C4-2B (cell line): ENCODE data around the gene CCDC77.
"Not testable (repeated sequence)": the region's sequence is repeated elsewhere in the genome, so short reads cannot be mapped to it uniquely, and the experiment has no call there.

Source experiments
- H3K27ac ChIP-seq: fragments of 450-650 bp; 2 replicates; pipeline ENCODE4 v1.5.1; 2017
- ZFX ChIP-seq: fragments of 450-650 bp; IDR thresholded peaks from 2 replicates; pipeline ENCODE4 v1.6.1; 2017
- TF ChIP-seq, protein P1 (sequence below): fragments of 450-650 bp; conservative IDR thresholded peaks from 2 replicates; pipeline ENCODE4 v1.5.1; 2017; ENCODE audit warnings: mild to moderate bottlenecking

CCDC77 gene

DNA sequence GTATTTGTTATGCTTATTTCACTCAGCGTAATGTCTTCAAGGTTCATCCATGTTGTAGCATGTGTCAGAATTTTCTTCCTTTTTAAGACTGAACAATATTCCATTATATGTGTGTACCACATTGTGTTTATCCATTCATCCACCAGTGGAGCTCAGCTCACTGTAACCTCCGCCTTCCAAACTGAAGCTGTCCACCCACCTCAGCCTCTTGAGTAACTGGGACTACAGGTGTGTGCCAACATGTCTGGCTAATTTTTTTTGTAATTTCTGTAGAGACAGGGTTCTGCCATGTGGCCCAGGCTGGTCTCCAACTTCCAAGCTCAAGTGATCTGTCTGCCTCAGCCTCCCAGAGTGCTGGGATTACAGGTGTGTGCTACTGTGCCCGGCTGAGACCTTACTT, 21.1 kb downstream of the CCDC77 start:
- no peak overlapping the region for H3K27ac ChIP-seq
- TF ChIP-seq, protein P1, sequence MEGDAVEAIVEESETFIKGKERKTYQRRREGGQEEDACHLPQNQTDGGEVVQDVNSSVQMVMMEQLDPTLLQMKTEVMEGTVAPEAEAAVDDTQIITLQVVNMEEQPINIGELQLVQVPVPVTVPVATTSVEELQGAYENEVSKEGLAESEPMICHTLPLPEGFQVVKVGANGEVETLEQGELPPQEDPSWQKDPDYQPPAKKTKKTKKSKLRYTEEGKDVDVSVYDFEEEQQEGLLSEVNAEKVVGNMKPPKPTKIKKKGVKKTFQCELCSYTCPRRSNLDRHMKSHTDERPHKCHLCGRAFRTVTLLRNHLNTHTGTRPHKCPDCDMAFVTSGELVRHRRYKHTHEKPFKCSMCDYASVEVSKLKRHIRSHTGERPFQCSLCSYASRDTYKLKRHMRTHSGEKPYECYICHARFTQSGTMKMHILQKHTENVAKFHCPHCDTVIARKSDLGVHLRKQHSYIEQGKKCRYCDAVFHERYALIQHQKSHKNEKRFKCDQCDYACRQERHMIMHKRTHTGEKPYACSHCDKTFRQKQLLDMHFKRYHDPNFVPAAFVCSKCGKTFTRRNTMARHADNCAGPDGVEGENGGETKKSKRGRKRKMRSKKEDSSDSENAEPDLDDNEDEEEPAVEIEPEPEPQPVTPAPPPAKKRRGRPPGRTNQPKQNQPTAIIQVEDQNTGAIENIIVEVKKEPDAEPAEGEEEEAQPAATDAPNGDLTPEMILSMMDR, result no peak
- TF ChIP-seq ZFX, result no peak

DNA sequence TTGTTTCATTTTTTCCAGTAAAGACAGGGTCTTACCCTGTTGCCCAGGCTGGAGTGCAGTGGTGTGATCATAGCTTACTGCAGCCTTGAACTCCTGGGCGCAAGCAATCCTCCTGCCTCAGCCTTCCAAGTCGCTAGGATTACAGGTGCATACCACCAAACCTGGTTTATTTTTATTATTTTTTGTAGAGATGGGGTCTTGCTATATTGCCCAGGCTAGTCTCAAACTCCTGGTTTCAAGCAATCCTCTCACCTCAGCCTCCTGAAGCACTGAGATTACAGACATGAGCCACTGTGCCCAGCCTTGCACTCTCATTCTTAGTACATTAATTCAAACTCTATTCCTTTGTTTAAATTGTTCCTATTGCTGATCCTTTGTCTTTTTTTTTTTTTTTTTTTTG, 34.3 kb downstream of the CCDC77 start:
- not testable (repeated sequence) for H3K27ac ChIP-seq

DNA sequence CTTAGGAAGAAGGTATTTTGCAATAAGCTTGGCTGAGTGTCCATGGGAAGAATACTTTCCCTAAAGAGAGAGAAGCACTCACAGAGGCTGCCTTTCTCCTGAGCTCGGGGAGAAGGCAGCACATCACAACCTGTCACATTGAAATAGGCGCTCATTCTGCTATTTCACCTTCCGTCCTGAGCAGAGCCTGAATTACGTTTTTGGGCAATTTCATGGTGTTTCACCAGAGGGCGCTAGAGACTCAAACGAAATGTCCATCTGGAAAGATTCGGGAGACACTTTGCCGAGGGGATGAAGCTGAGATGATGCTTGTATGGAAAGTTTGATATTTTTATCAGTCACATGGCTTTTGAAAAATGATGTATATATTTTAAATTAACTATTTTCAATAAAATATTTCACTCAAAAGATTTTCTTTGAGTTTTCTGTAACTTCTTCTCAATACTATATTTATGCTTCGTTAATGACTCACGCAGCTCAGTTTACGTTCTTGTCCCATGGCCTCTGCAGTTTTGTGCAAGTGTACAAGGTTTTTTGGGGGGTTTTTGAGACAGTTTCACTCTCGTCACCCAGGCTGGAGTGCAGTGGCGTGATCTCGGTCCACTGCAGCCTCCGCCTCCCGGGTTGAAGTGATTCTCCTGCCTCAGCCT, 40.9 kb downstream of the CCDC77 start:
- TF ChIP-seq, protein P1, result peak; percentile 92
- TF ChIP-seq ZFX, result no peak
- H3K27ac ChIP-seq, result no peak overlapping the region

DNA sequence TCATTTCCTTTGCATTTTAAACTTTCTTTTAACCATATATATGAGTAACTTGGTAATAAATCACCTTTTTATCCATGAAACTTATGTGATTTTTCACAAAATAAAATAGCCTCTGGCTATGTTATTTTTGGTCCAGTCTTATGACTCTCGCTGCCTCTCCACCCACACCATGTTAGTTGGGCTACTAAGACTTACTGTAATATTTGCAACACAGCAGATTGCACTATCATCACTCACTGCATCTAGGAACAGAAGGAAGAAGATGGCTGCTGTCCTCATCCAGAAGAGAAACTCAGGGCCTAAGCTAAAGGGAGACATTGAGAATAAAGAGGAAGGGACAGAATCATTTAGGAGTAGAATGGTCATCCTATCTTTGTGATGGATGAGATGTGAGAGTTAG, 45.7 kb downstream of the CCDC77 start:
- TF ChIP-seq, protein P1, result no peak
- TF ChIP-seq ZFX, result no peak
- H3K27ac ChIP-seq, result no peak overlapping the region

DNA sequence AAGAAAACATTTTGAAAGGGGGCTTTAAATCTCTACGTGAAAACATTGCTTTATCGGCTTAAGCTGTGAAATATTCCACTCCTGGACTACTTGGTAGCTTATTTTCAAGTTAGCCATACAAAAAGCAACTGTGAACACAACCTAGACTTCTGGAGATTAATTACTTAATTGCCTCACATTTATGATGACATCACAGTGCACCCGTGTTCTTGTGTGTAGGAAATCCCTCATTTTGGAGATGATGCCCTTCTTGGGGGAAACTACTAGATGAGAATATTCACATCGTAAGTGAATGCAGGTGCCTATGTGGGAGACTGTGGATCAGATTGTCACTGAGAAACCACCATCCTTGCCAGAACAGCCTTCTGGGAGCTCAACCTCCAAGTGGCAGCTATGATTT, 47.8 kb downstream of the CCDC77 start:
- no peak overlapping the region for H3K27ac ChIP-seq
- TF ChIP-seq, protein P1, result no peak
- TF ChIP-seq ZFX, result no peak

DNA sequence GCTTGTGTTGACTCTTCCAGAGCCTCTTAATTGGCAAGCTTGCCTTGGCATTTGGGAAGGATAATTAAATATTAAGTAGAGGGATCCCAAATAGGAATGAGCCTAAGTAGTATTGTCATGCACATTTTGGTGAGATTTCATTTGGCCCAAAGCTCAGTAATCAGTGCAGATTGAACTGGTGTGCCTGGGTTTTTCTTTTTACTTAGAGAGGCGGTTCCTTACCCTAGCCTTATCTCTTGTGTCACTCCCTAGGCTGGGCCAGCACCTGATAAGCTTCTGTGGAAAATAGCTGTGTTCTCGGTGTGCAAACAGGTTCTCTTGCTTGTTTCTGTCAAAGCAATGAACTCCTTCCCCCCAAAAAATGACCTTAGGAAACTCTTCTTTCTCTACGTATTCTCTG, 49.0 kb downstream of the CCDC77 start:
- TF ChIP-seq, protein P1, result no peak
- no peak for TF ChIP-seq ZFX
- no peak overlapping the region for H3K27ac ChIP-seq

DNA sequence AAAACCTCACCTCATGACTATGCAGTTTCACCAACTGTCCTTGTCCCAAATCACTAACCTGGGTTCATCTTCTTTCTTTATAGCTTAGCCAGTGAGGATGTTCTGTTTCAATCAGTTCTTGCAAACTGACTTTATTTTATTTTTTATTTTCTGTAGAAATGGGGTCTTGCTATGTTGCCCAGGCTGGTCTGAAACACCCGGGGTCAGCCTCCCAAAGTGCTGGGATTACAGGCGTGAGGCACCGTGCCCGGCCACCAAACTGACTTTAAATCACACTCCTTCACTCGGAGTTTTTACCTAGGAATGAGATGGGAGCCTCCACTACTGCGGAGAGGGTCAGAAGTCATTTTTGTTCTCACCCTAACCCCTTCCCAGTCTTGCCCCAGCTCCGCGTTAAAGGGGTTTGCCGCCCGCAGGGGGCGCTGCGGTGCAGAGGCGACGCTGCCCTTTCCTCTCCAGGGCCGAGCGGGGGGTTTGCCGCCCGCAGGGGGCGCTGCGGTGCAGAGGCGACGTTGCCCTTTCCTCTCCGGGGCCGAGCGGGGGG, 51.3 kb downstream of the CCDC77 start:
- no peak overlapping the region for H3K27ac ChIP-seq
- TF ChIP-seq, protein P1, result peak; percentile 27
- TF ChIP-seq ZFX, result no peak

DNA sequence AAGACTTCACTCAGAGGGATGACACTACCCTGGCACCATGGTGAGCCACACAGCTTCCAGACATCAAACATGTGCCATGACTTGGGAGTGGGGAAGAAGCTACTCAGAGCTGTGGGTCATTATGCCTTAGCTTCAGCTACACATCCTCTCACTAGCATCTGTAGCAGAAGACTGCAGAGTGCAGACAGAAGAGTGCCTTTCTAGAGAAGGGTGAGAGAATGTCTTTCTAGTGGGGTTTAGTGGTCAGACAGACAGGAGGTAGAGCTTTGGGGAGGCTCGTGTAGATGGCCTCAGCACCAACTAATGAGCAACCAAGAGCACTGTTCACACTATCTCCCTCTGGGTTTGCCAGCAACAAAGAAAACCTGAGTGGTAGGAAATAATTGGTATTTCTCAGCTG, 53.4 kb downstream of the CCDC77 start:
- no peak for TF ChIP-seq ZFX
- TF ChIP-seq, protein P1, result no peak
- no peak overlapping the region for H3K27ac ChIP-seq
